IPS-20b (cell line): ENCODE data around the gene E2F2.

ENCODE experiments used
- H3K27ac ChIP-seq: one replicate; pipeline ENCODE4 v1.5.1; 2013; ENCODE audit warnings: low read length
- H3K27me3 ChIP-seq: 2 replicates; pipeline ENCODE4 v1.6.1; 2013; ENCODE audit warnings: mild to moderate bottlenecking, low read length, inconsistent platforms; ENCODE audit not compliant: insufficient read depth
- H3K36me3 ChIP-seq: 2 replicates; pipeline ENCODE4 v1.6.1; 2013; ENCODE audit warnings: low read depth, mild to moderate bottlenecking, inconsistent platforms, low read length, moderate library complexity; ENCODE audit not compliant: insufficient read depth
- H3K4me1 ChIP-seq: 2 replicates; pipeline ENCODE4 v1.6.1; 2013; ENCODE audit warnings: mild to moderate bottlenecking, control low read depth, inconsistent platforms, low read length, moderate library complexity; ENCODE audit not compliant: insufficient read depth
- H3K4me3 ChIP-seq: 2 replicates; pipeline ENCODE4 v1.5.1; 2013; ENCODE audit warnings: mild to moderate bottlenecking, low read length, inconsistent platforms
- H3K9ac ChIP-seq: 2 replicates; pipeline ENCODE4 v1.6.1; 2013; ENCODE audit warnings: low read depth, mild to moderate bottlenecking, inconsistent platforms, low read length, moderate library complexity
- H3K9me3 ChIP-seq: 2 replicates; pipeline ENCODE4 v1.6.1; 2013; ENCODE audit warnings: mild to moderate bottlenecking, low read depth, low read length, inconsistent platforms; ENCODE audit not compliant: insufficient read depth

The E2F2 gene

DNA sequence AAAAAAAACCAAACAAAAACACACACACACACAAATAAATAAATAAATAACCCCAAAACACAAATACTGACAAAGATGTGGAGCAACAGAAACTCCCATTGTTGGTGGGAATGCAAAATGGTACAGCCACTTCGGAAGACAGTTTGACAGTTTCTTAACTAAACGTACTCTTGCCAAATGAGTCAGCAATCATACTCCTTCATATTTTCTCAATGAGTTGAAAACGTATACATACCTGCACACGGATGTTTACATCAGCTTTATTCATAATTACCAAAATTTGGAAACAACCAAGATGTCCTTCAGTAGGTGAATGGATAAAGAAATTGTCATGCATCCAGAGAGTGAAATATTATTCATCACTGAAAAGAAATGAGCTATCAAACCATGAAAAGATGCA lies 70.5 kb downstream of the E2F2 start:
- H3K9ac ChIP-seq, result no peak overlapping the region
- no peak overlapping the region for H3K27ac ChIP-seq
- H3K4me1 ChIP-seq, result no peaks in the 10 kb centered on the region; the same call in 1 of the 2 replicates
- peaks cover 4% of the 10 kb centered on the region for H3K36me3 ChIP-seq
- H3K9me3 ChIP-seq, result no peaks in the 10 kb centered on the region
- H3K4me3 ChIP-seq, result no peak overlapping the region
- no peaks in the 10 kb centered on the region for H3K27me3 ChIP-seq

DNA sequence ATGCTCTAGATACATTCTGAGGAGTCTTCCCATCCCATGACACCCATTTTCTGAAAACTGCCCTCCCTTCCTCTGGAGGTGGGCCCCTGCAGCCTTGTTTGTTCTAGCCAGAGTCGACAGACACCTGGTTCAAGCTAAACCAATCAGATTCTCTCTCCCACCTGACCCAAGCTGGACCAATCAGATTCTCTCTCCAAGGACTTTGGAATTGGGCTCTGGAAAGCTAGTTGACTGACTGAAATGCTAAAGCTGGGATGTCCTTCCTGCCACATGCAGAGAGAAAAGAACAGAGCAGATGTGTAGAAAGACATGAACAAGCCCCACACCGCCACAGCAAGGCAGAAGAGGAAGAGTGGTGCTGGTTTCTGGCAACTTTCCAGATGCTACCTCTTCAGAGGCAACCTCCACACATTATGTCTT lies 71.7 kb downstream of the E2F2 start:
- H3K27ac ChIP-seq, result no peak overlapping the region
- H3K9me3 ChIP-seq, result no peaks in the 10 kb centered on the region
- no peaks in the 10 kb centered on the region for H3K27me3 ChIP-seq
- peaks cover 15% of the 10 kb centered on the region for H3K36me3 ChIP-seq
- no peak overlapping the region for H3K9ac ChIP-seq
- H3K4me3 ChIP-seq, result no peak overlapping the region
- H3K4me1 ChIP-seq, result no peaks in the 10 kb centered on the region; the same call in 1 of the 2 replicates
